ENCODE data around the gene TBC1D1. TPM values are rescaled to one million over a fixed set of nuclear protein-coding genes. Genes with fewer than 3 reads are reported as not detected.

The TBC1D1 gene
- total and polyA plus RNA-seq, 2 experiments from 2014 or later, result 53.9 to 151 TPM

GRCh38 chr4:38107818-38108217, 216.9 kb downstream of the TBC1D1 start:
- ATAC-seq (no peak), DNase-seq (ENCODE audit: low spot score) (no peak)
- Histone ChIP-seq H3F3A (replicated peaks; ENCODE audit: low read depth) (no peaks in the 10 kb centered on the region), H4K20me1 (replicated peaks; ENCODE audit: insufficient read depth) (no peaks in the 10 kb centered on the region), H3K4me3 (no peak overlapping the region), H3K4me2 (no peak overlapping the region), H3K79me2 (replicated peaks; ENCODE audit: insufficient read depth) (no peaks in the 10 kb centered on the region), H2AFZ (no peak overlapping the region), H3K9me2 (ENCODE audit: insufficient read depth) (no peaks in the 10 kb centered on the region), H3K27ac (ENCODE audit: low read depth) (no peak overlapping the region), H3K27me3 (ENCODE audit: insufficient read depth) (no peaks in the 10 kb centered on the region), H3K4me1 (ENCODE audit: insufficient read depth) (peaks cover 22% of the 10 kb centered on the region), H3K36me3 (ENCODE audit: insufficient read depth) (peaks cover 9% of the 10 kb centered on the region)
- Mint-ChIP-seq H3K9me3 (no peaks in the 10 kb centered on the region), H3K27ac (no peak overlapping the region), H3K27me3 (ENCODE audit: insufficient read depth, low read depth, poor library complexity) (no peaks in the 10 kb centered on the region), H3K36me3 (ENCODE audit: low read depth) (peaks cover 35% of the 10 kb centered on the region), H3K4me3 (no peak overlapping the region), H3K4me1 (peaks cover 36% of the 10 kb centered on the region)
- TF ChIP-seq STAT1 (IDR thresholded peaks at IDR 0.05; ENCODE audit: unreplicated experiment) (no peak), EZH2phosphoT487 (IDR thresholded peaks at IDR 0.05; ENCODE audit: unreplicated experiment) (no peak), JUNB (IDR thresholded peaks at IDR 0.05; ENCODE audit: unreplicated experiment) (no peak), EZH2 (IDR thresholded peaks at IDR 0.05; ENCODE audit: low read depth, unreplicated experiment) (no peak), NANOG (IDR thresholded peaks at IDR 0.05; ENCODE audit: borderline replicate concordance) (no peak), ETS1 (IDR thresholded peaks at IDR 0.05) (no peak), REST (IDR thresholded peaks at IDR 0.05; ENCODE audit: unreplicated experiment) (no peak)

- Histone ChIP-seq H3F3A (replicated peaks; ENCODE audit: low read depth) (peaks cover 8% of the 10 kb centered on the region; the same call in 1 of the 2 replicates), H2AFZ (no peak overlapping the region), H3K4me3 (no peak overlapping the region), H3K36me3 (ENCODE audit: insufficient read depth) (peaks cover 3% of the 10 kb centered on the region; the same call in 1 of the 2 replicates), H3K9me2 (ENCODE audit: insufficient read depth) (no peaks in the 10 kb centered on the region), H3K79me2 (replicated peaks; ENCODE audit: insufficient read depth) (no peaks in the 10 kb centered on the region; the same call in 1 of the 2 replicates), H3K4me2 (no peak overlapping the region), H3K27ac (ENCODE audit: low read depth) (peak overlapping the region; percentile 83; the same call in 1 of the 2 replicates), H3K27me3 (ENCODE audit: insufficient read depth) (no peaks in the 10 kb centered on the region), H4K20me1 (replicated peaks; ENCODE audit: insufficient read depth) (no peaks in the 10 kb centered on the region), H3K4me1 (ENCODE audit: insufficient read depth) (peaks cover 37% of the 10 kb centered on the region)
- no peak overlapping the region for H3K27ac Mint-ChIP-seq
- no peak for TF ChIP-seq ZNF331 (CRISPR knock-in tag; IDR thresholded peaks at IDR 0.05; ENCODE audit: low read depth)
- H3K36me3 Mint-ChIP-seq (ENCODE audit: low read depth), result peaks cover 27% of the 10 kb centered on the region
- H3K27me3 Mint-ChIP-seq (ENCODE audit: insufficient read depth, low read depth, poor library complexity), result no peaks in the 10 kb centered on the region
- no peak for DNase-seq (ENCODE audit: low spot score)
- H3K4me1 Mint-ChIP-seq, result peaks cover 52% of the 10 kb centered on the region
- no peaks in the 10 kb centered on the region for H3K9me3 Mint-ChIP-seq
- no peak for ATAC-seq
- no peak overlapping the region for H3K4me3 Mint-ChIP-seq
Measured at GRCh38 chr4:38109370-38109769, 218.5 kb downstream of the TBC1D1 start.

Measured in GM23338 (cell line).